A549 (cell line): ENCODE results near the gene BTBD3. TPM values are rescaled to one million over a fixed set of nuclear protein-coding genes. Genes with fewer than 3 reads are reported as not detected.

Experiments
- ATAC-seq, 2 experiments: fragments of 200-7000 bp in 1 of 2; fragments of >200 bp in 1 of 2; cut with Nextera tagmentation in 1 of 2; cut with Tn5 transposase in 1 of 2; 3 replicates each; pipeline versions ENCODE4 v1.8.0 to v1.9.1; 2018 to 2020; ENCODE audit warnings: mild to moderate bottlenecking in 1 of 2, moderate library complexity in 1 of 2
- CTCF ChIA-PET: fragments of 300-600 bp; sonication (Branson Sonifier 250); formaldehyde crosslinking; extraction: SDS; loops from one replicate; lab custom pipeline; 2021; ENCODE audit warnings: antibody characterized with exemption, inconsistent platforms; lab: Yijun Ruan, JAX
- POLR2A ChIA-PET: fragments of 350-600 bp; formaldehyde crosslinking; extraction: SDS; loops from one replicate; lab custom pipeline; 2021; ENCODE audit warnings: antibody characterized with exemption, inconsistent platforms; lab: Yijun Ruan, JAX
- DNase-seq, 2 experiments: peaks; one replicate each; pipeline versions ENCODE4 v3.0.0 to v3.0.0-alpha.2; 2011 to 2016; ENCODE audit warnings: low read depth in 1 of 2, low spot score in 1 of 2
- FAIRE-seq: peaks from 2 replicates; lab custom pipeline; 2011; peaks lifted over from hg19 to GRCh38; lab: Jason Lieb, UNC
- H3K27ac ChIP-seq, 2 experiments: fragments of >200 bp; sonication (Bioruptor Twin); formaldehyde crosslinking; 3 replicates each; pipeline ENCODE4 v1.5.1; 2016 to 2017
- H3K4me1 ChIP-seq: fragments of >200 bp; sonication (Bioruptor Twin); formaldehyde crosslinking; 3 replicates; pipeline ENCODE4 v1.6.1; 2016
- H3K4me2 ChIP-seq: fragments of >200 bp; sonication (Bioruptor Twin); formaldehyde crosslinking; 3 replicates; pipeline ENCODE4 v1.6.1; 2016
- H3K4me3 ChIP-seq: fragments of >200 bp; sonication (Bioruptor Twin); formaldehyde crosslinking; 3 replicates; pipeline ENCODE4 v1.5.1; 2016
- H3K9me3 ChIP-seq: fragments of >200 bp; sonication (Bioruptor Twin); formaldehyde crosslinking; 3 replicates; pipeline ENCODE4 v1.6.1; 2016
- CEBPB ChIP-seq, 2 experiments: fragments of >200 bp in 1 of 2; sonication (Bioruptor Twin) in 1 of 2; formaldehyde crosslinking in 1 of 2; IDR thresholded peaks; 2 replicates each; pipeline ENCODE4 v1.6.1; 2012 to 2016
- CHD2 ChIP-seq: fragments of 150-350 bp; IDR thresholded peaks from 2 replicates; pipeline ENCODE4 v1.6.1; 2014; ENCODE audit warnings: low read length; ENCODE audit not compliant: partially characterized antibody
- CHD4 ChIP-seq: fragments of 200-600 bp; sonication (generic); IDR thresholded peaks from 2 replicates; pipeline ENCODE4 v1.6.1; 2016; ENCODE audit warnings: antibody characterized with exemption, mild to moderate bottlenecking, borderline replicate concordance
- EHF ChIP-seq: fragments of 250-450 bp; sonication (Bioruptor Pico); IDR thresholded peaks from 2 replicates; pipeline ENCODE4 v1.5.0; 2020; ENCODE audit warnings: mild to moderate bottlenecking
- FOSB ChIP-seq: fragments of 250-450 bp; sonication (Bioruptor Pico); IDR thresholded peaks from 2 replicates; pipeline ENCODE4 v1.5.0; 2020; ENCODE audit warnings: mild to moderate bottlenecking, moderate library complexity
- FOSL2 ChIP-seq, 2 experiments: fragments of 450-650 bp in 1 of 2; fragments of >200 bp in 1 of 2; sonication (Bioruptor Twin) in 1 of 2; formaldehyde crosslinking; IDR thresholded peaks; 2 replicates each; pipeline versions ENCODE4 v1.5.0 to v1.6.1; 2016 to 2020; ENCODE audit warnings: mild to moderate bottlenecking in 1 of 2, moderate library complexity in 1 of 2
- GATA3 ChIP-seq: IDR thresholded peaks from 2 replicates; pipeline ENCODE4 v1.6.1; 2012; ENCODE audit warnings: borderline replicate concordance
- HEYL ChIP-seq: fragments of 250-450 bp; sonication (Bioruptor Pico); IDR thresholded peaks from 2 replicates; pipeline ENCODE4 v1.8.0; 2021; ENCODE audit warnings: mild to moderate bottlenecking, moderate library complexity
- JUNB ChIP-seq: fragments of >200 bp; sonication (Bioruptor Twin); formaldehyde crosslinking; IDR thresholded peaks from 2 replicates; pipeline ENCODE4 v1.6.1; 2016
- KDM1A ChIP-seq: fragments of 200-600 bp; sonication (generic); IDR thresholded peaks from 2 replicates; pipeline ENCODE4 v1.6.1; 2016; ENCODE audit warnings: low read depth, mild to moderate bottlenecking
- MAFK ChIP-seq: fragments of 450-650 bp; IDR thresholded peaks from 2 replicates; pipeline ENCODE4 v1.6.1; 2014; ENCODE audit not compliant: partially characterized antibody
- MAZ ChIP-seq: fragments of 150-350 bp; IDR thresholded peaks from 2 replicates; pipeline ENCODE4 v1.6.1; 2014; ENCODE audit warnings: antibody characterized with exemption, low read depth, low read length, borderline replicate concordance
- MYC ChIP-seq: IDR thresholded peaks from 2 replicates; pipeline ENCODE4 v1.6.1; 2012; ENCODE audit warnings: mild to moderate bottlenecking, inconsistent platforms, low read length, improper control_type of control experiment, borderline replicate concordance
- NPAS2 ChIP-seq: fragments of 250-450 bp; sonication (Bioruptor Pico); IDR thresholded peaks from 2 replicates; pipeline ENCODE4 v1.8.0; 2022; ENCODE audit warnings: mild to moderate bottlenecking, moderate library complexity, borderline replicate concordance
- POLR2A ChIP-seq: IDR thresholded peaks from 2 replicates; pipeline ENCODE4 v1.6.1; 2012; ENCODE audit warnings: mild to moderate bottlenecking, low read length
- POLR2AphosphoS2 ChIP-seq: conservative IDR thresholded peaks from 2 replicates; pipeline ENCODE4 v1.6.1; 2012; ENCODE audit warnings: low read length, improper control_type of control experiment, inconsistent platforms
- RARB ChIP-seq: fragments of 250-450 bp; sonication (Bioruptor Pico); IDR thresholded peaks from 2 replicates; pipeline ENCODE4 v1.8.0; 2021; ENCODE audit warnings: mild to moderate bottlenecking, moderate library complexity
- RFX5 ChIP-seq: fragments of 450-650 bp; IDR thresholded peaks from 2 replicates; pipeline ENCODE4 v1.7.1; 2014; ENCODE audit warnings: antibody characterized with exemption, mild to moderate bottlenecking, moderate library complexity
- SMC3 ChIP-seq: fragments of >200 bp; sonication (Bioruptor Twin); formaldehyde crosslinking; IDR thresholded peaks from 3 replicates; pipeline ENCODE4 v1.6.1; 2018; ENCODE audit warnings: inconsistent platforms
- TFCP2L1 ChIP-seq: fragments of 250-450 bp; sonication (Bioruptor Pico); IDR thresholded peaks from 2 replicates; pipeline ENCODE4 v1.5.0; 2021; ENCODE audit warnings: mild to moderate bottlenecking
- whole genome bisulfite sequencing: methylation state at CpG from one replicate; pipeline ENCODE4 v1.1.6; 2017; ENCODE audit errors: missing lambda C conversion rate; 5-methylcytosine and 5-hydroxymethylcytosine counted together
- polyA plus RNA-seq, 4 experiments: library from polyadenylated mRNA; depleted of rRNA in 3 of 4; stranded (reverse); fragments of >200 nt; fragmentation: RNase III in 1 of 4; extraction: RNeasy Plus Mini Kit Qiagen cat#74134 plus additional on column Dnase treatment in 1 of 4; gene quantifications; 2 replicates in 3 of 4; 3 replicates in 1 of 4; pipeline ENCODE4 v1.2.3, GENCODE V29; 2011 to 2017
- TF ChIP-seq, protein P1 (sequence below): fragments of 250-450 bp; sonication (Bioruptor Pico); IDR thresholded peaks from 2 replicates; pipeline ENCODE4 v1.5.0; 2020; ENCODE audit warnings: low read depth, mild to moderate bottlenecking, moderate library complexity
- TF ChIP-seq, protein P2 (sequence below): fragments of 450-650 bp; IDR thresholded peaks from 2 replicates; pipeline ENCODE4 v1.6.1; 2014; ENCODE audit warnings: antibody characterized with exemption

Gene BTBD3
- polyA plus RNA-seq, 2 of the 4 experiments (the other 2 are of a cell fraction): 16.3 to 47.1 TPM

DNA sequence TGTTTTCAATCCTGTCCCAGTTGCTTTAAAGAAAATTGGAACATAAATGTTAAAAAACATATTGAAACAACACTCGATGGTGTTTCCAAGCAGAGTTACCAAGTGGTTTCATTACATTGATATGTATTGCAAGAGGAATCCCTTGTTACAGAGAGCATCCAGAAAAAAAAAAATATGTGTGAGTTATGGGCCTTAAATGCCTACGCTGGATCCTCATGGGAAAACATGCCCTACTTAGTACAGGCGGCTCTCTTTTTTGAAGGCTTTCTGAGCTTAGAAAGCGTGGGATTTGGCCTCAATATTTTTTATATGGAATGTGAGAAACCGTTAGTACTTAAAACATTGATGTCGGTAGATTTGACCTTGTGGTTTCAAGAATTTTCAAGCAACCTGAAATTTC is 26.1 kb downstream of the BTBD3 start:
- no peak for ATAC-seq

DNA sequence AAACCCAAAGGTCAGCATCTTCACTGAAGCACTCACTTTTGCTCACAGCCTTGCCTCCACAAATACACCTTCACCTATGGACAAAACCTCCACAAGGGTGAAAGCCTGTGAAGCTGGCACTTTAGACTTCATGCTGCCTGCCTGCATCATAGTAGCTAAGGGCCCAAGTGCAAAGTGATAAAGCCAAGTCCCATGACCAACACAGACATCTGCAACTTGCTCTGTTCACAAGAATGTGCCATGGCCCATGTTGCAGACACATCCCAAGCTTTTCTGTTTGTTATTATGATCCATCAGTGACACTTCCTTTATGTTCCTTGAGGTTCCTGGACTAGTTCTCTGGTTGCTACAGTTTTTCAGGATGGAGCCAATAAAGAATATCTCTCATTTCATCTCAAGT is 31.1 kb downstream of the BTBD3 start:
- CTCF ChIA-PET: interaction anchor here (1.1 kb wide), 1 partner anchor 36 kb away, joined by 3 read pairs; no protein-coding TSS in a partner anchor

More for the DNA sequence above, 26.1 kb downstream of the BTBD3 start:
- FAIRE-seq (no peak), DNase-seq (no peak)
- POLR2A ChIA-PET: interaction anchor here (0.7 kb wide), 1 partner anchor 17 kb away, joined by 5 read pairs; no protein-coding TSS in a partner anchor
- Histone ChIP-seq H3K4me1 (no peaks in the 10 kb centered on the region), H3K27ac (no peak overlapping the region), H3K4me3 (no peak overlapping the region), H3K4me2 (no peak overlapping the region), H3K9me3 (no peaks in the 10 kb centered on the region)
- CTCF ChIA-PET: interaction anchor here (1.2 kb wide), 1 partner anchor 24 kb away, joined by 4 read pairs; no protein-coding TSS in a partner anchor
- WGBS: 48% methylated on average over 6 of the region's 6 CpGs
- TF ChIP-seq MAFK (no peak), GATA3 (no peak), MAZ (no peak)

GRCh38 chr20:11949711-11950110 is 32.0 kb downstream of the BTBD3 start:
- Histone ChIP-seq H3K4me3 (no peak overlapping the region), H3K27ac (no peak overlapping the region), H3K4me2 (no peak overlapping the region), H3K4me1 (no peaks in the 10 kb centered on the region), H3K9me3 (peaks cover 9% of the 10 kb centered on the region; the same call in 1 of the 3 replicates)
- no peak for DNase-seq
- no peak for FAIRE-seq
- no peak for ATAC-seq
- ChIA-PET CTCF (interaction anchor here (1.1 kb wide), 1 partner anchor 35 kb away, joined by 3 read pairs; no protein-coding TSS in a partner anchor), POLR2A (no interaction called here)
- 15% methylated on average over 3 of the region's 3 CpGs for WGBS
- no peak for TF ChIP-seq CEBPB (IDR thresholded peaks at IDR 0.05)
- no peak for TF ChIP-seq HEYL (CRISPR knock-in tag)
- TF ChIP-seq POLR2AphosphoS2: no peak
- TF ChIP-seq SMC3: no peak

More for the DNA sequence above, 31.1 kb downstream of the BTBD3 start:
- no peak for FAIRE-seq
- TF ChIP-seq CHD4 (no peak), TFCP2L1 (CRISPR knock-in tag) (no peak), MYC (no peak), RFX5 (no peak), POLR2A (no peak)
- no peak for DNase-seq
- Histone ChIP-seq H3K4me2 (no peak overlapping the region), H3K4me3 (no peak overlapping the region), H3K27ac (no peak overlapping the region), H3K4me1 (no peaks in the 10 kb centered on the region), H3K9me3 (peaks cover 9% of the 10 kb centered on the region; the same call in 1 of the 3 replicates)
- POLR2A ChIA-PET: no interaction called here
- no peak for ATAC-seq

- CTCF ChIA-PET: interaction anchor here (1.1 to 1.3 kb wide), 2 partner anchors 21 to 117 kb away, joined by 3 to 4 read pairs; no protein-coding TSS in a partner anchor
- Histone ChIP-seq H3K27ac (no peak overlapping the region), H3K9me3 (peaks cover 9% of the 10 kb centered on the region; the same call in 2 of the 3 replicates), H3K4me1 (no peaks in the 10 kb centered on the region), H3K4me3 (no peak overlapping the region)
- no peak for ATAC-seq
- no peak for FAIRE-seq
- POLR2A ChIA-PET: no interaction called here
- TF ChIP-seq NPAS2 (CRISPR knock-in tag) (no peak), CHD2 (no peak), RARB (CRISPR knock-in tag) (no peak), JUNB (no peak), FOSL2 (IDR thresholded peaks at IDR 0.05) (no peak), FOSL2 (CRISPR knock-in tag; IDR thresholded peaks at IDR 0.05) (no peak), EHF (CRISPR knock-in tag) (no peak), FOSB (CRISPR knock-in tag) (no peak), CHD4 (no peak), KDM1A (no peak), MAFK (no peak)
- TF ChIP-seq, protein P1, sequence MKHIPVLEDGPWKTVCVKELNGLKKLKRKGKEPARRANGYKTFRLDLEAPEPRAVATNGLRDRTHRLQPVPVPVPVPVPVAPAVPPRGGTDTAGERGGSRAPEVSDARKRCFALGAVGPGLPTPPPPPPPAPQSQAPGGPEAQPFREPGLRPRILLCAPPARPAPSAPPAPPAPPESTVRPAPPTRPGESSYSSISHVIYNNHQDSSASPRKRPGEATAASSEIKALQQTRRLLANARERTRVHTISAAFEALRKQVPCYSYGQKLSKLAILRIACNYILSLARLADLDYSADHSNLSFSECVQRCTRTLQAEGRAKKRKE (CRISPR knock-in tag): no peak
- TF ChIP-seq, protein P2, sequence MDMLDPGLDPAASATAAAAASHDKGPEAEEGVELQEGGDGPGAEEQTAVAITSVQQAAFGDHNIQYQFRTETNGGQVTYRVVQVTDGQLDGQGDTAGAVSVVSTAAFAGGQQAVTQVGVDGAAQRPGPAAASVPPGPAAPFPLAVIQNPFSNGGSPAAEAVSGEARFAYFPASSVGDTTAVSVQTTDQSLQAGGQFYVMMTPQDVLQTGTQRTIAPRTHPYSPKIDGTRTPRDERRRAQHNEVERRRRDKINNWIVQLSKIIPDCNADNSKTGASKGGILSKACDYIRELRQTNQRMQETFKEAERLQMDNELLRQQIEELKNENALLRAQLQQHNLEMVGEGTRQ: no peak
- TF ChIP-seq, all 56 proteins: peak for 0
- DNase-seq: no peak
- 33% methylated on average over 3 of the region's 3 CpGs for WGBS
- H3K4me2 ChIP-seq: no peak overlapping the region
These were observed 34.0 kb downstream of the BTBD3 start for GRCh38 chr20:11951696-11952095.
